Uterus (tissue), 2 donors: Measurements from ENCODE around the gene LINGO1.

Experiments used
- POLR2A ChIP-seq, 2 donors: fragments of 450-650 bp; IDR thresholded peaks; one replicate each; pipeline ENCODE4 v1.6.1; 2016; ENCODE audit warnings: antibody characterized with exemption in 2 of 2, mild to moderate bottlenecking in 1 of 2, moderate library complexity in 1 of 2
- TF ChIP-seq, protein P1 (sequence below), 4 experiments: fragments of 200-600 bp in 2 of 4; fragments of 450-650 bp in 2 of 4; sonication (generic) in 2 of 4; IDR thresholded peaks; one replicate each; pipeline ENCODE4 v1.5.1; 2016 to 2019; ENCODE audit warnings: antibody characterized with exemption in 4 of 4, mild to moderate bottlenecking in 2 of 4, moderate library complexity in 1 of 4

DNA sequence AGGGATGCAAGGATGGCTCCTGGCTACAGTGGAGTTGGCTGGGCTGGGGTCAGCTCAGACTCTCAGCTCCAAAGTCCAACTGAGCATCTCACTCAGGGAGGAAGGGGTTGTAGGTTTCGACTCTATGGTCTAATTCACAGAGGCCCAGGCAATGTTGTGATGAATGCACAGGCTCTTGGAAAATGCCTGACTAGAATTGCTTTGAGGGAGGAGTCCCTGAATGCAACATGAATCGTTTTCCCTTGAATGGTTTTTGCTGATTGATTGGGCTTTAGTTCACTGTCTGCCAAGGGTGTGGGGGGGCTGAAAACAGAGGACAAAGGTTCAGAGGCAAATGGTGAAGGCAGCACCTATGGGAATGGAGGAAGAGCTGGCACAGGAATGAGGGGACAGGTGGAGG lies 48.6 kb upstream of the LINGO1 start:
- TF ChIP-seq, protein P1, sequence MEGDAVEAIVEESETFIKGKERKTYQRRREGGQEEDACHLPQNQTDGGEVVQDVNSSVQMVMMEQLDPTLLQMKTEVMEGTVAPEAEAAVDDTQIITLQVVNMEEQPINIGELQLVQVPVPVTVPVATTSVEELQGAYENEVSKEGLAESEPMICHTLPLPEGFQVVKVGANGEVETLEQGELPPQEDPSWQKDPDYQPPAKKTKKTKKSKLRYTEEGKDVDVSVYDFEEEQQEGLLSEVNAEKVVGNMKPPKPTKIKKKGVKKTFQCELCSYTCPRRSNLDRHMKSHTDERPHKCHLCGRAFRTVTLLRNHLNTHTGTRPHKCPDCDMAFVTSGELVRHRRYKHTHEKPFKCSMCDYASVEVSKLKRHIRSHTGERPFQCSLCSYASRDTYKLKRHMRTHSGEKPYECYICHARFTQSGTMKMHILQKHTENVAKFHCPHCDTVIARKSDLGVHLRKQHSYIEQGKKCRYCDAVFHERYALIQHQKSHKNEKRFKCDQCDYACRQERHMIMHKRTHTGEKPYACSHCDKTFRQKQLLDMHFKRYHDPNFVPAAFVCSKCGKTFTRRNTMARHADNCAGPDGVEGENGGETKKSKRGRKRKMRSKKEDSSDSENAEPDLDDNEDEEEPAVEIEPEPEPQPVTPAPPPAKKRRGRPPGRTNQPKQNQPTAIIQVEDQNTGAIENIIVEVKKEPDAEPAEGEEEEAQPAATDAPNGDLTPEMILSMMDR (IDR thresholded peaks at IDR 0.05), result no peak
- TF ChIP-seq POLR2A (IDR thresholded peaks at IDR 0.05), result no peak
